GM21423 (cell line): ENCODE measurements around the gene HS3ST4.

Experiments
- ATAC-seq: cut with Tn5 transposase; IDR thresholded peaks from one replicate; pipeline ENCODE4 v1.9.1; 2021; ENCODE audit warnings: mild to moderate bottlenecking, moderate library complexity; ENCODE audit not compliant: unreplicated experiment

Gene HS3ST4

GRCh38 chr16:25817876-25818275 lies 126.1 kb downstream of the HS3ST4 start:
- ATAC-seq, result no peak

GRCh38 chr16:25823891-25824290 lies 132.1 kb downstream of the HS3ST4 start:
- ATAC-seq, result no peak

- no peak for ATAC-seq
Observed at GRCh38 chr16:25827709-25828108, 135.9 kb downstream of the HS3ST4 start.

- ATAC-seq, result no peak
Observed at GRCh38 chr16:25828510-25828909, 136.8 kb downstream of the HS3ST4 start.

GRCh38 chr16:25832291-25832690 lies 140.5 kb downstream of the HS3ST4 start:
- ATAC-seq, result no peak

- ATAC-seq, result no peak
Observed at GRCh38 chr16:25834101-25834500, 142.3 kb downstream of the HS3ST4 start.

- ATAC-seq, result no peak
Observed at GRCh38 chr16:25835126-25835525, 143.4 kb downstream of the HS3ST4 start.

- ATAC-seq, result no peak
Observed at GRCh38 chr16:25838724-25839186, 147.0 kb downstream of the HS3ST4 start.

GRCh38 chr16:25841761-25842160 lies 150.0 kb downstream of the HS3ST4 start:
- no peak for ATAC-seq

GRCh38 chr16:25845901-25846300 lies 154.1 kb downstream of the HS3ST4 start:
- ATAC-seq, result no peak

- no peak for ATAC-seq
Observed at GRCh38 chr16:25854141-25854540, 162.4 kb downstream of the HS3ST4 start.

- no peak for ATAC-seq
Observed at GRCh38 chr16:25855063-25855462, 163.3 kb downstream of the HS3ST4 start.

- no peak for ATAC-seq
Observed at GRCh38 chr16:25855818-25856217, 164.1 kb downstream of the HS3ST4 start.

GRCh38 chr16:25859645-25860044 lies 167.9 kb downstream of the HS3ST4 start:
- no peak for ATAC-seq

- ATAC-seq, result no peak
Observed at GRCh38 chr16:25867041-25867440, 175.3 kb downstream of the HS3ST4 start.

GRCh38 chr16:25868106-25868505 lies 176.3 kb downstream of the HS3ST4 start:
- no peak for ATAC-seq

- no peak for ATAC-seq
Observed at GRCh38 chr16:25868706-25869370, 177.1 kb downstream of the HS3ST4 start.

- no peak for ATAC-seq
Observed at GRCh38 chr16:25872369-25873070, 180.8 kb downstream of the HS3ST4 start.

GRCh38 chr16:25874196-25874595 lies 182.4 kb downstream of the HS3ST4 start:
- ATAC-seq, result no peak

GRCh38 chr16:25875956-25876598 lies 184.3 kb downstream of the HS3ST4 start:
- no peak for ATAC-seq

- no peak for ATAC-seq
Observed at GRCh38 chr16:25877103-25877502, 185.3 kb downstream of the HS3ST4 start.

- ATAC-seq, result no peak
Observed at GRCh38 chr16:25886598-25886997, 194.8 kb downstream of the HS3ST4 start.
